Central memory CD4-positive, alpha-beta T cell (primary cell): ENCODE measurements around the gene WDPCP.
"Not testable (repeated sequence)": the region's sequence is repeated elsewhere in the genome, so short reads cannot be mapped to it uniquely, and the experiment has no call there.

Source experiments
- DNase-seq: peaks from one replicate; pipeline ENCODE4 v3.0.0; 2022

Gene WDPCP

GRCh38 chr2:63195310-63195709 lies 393.0 kb downstream of the WDPCP start:
- no peak for DNase-seq

GRCh38 chr2:63194175-63194574 lies 394.1 kb downstream of the WDPCP start:
- no peak for DNase-seq

GRCh38 chr2:63192889-63193774 lies 395.1 kb downstream of the WDPCP start:
- DNase-seq, result no peak

- DNase-seq, result no peak
Observed at GRCh38 chr2:63192169-63192888, 395.9 kb downstream of the WDPCP start.

GRCh38 chr2:63189026-63189425 lies 399.3 kb downstream of the WDPCP start:
- no peak for DNase-seq

GRCh38 chr2:63186331-63186730 lies 401.9 kb downstream of the WDPCP start:
- no peak for DNase-seq

GRCh38 chr2:63163161-63163820 lies 425.0 kb downstream of the WDPCP start:
- DNase-seq, result no peak

GRCh38 chr2:63159262-63159661 lies 429.0 kb downstream of the WDPCP start:
- no peak for DNase-seq

- DNase-seq, result not testable (repeated sequence)
Observed at GRCh38 chr2:63136683-63137082, 451.6 kb downstream of the WDPCP start.

GRCh38 chr2:63132020-63132419 lies 456.3 kb downstream of the WDPCP start:
- DNase-seq, result no peak

GRCh38 chr2:63131196-63131595 lies 457.1 kb downstream of the WDPCP start:
- no peak for DNase-seq

GRCh38 chr2:63127594-63127993 lies 460.7 kb downstream of the WDPCP start:
- no peak for DNase-seq

- no peak for DNase-seq
Observed at GRCh38 chr2:63124850-63125249, 463.4 kb downstream of the WDPCP start.

- no peak for DNase-seq
Observed at GRCh38 chr2:63124218-63124617, 464.1 kb downstream of the WDPCP start.

- no peak for DNase-seq
Observed at GRCh38 chr2:63122921-63123320, 465.4 kb downstream of the WDPCP start.

- no peak for DNase-seq
Observed at GRCh38 chr2:63121055-63121834, 467.0 kb downstream of the WDPCP start.

- no peak for DNase-seq
Observed at GRCh38 chr2:63118821-63119220, 469.5 kb downstream of the WDPCP start.

GRCh38 chr2:63104482-63104881 lies 483.8 kb downstream of the WDPCP start:
- no peak for DNase-seq

- no peak for DNase-seq
Observed at GRCh38 chr2:63101954-63102353, 486.3 kb downstream of the WDPCP start.

GRCh38 chr2:63099032-63099431 lies 489.2 kb downstream of the WDPCP start:
- DNase-seq, result no peak

GRCh38 chr2:63096491-63096890 lies 491.8 kb downstream of the WDPCP start:
- DNase-seq, result no peak

GRCh38 chr2:63093502-63093901 lies 494.8 kb downstream of the WDPCP start:
- no peak for DNase-seq

GRCh38 chr2:63092857-63093256 lies 495.4 kb downstream of the WDPCP start:
- DNase-seq, result no peak
